NCI-H128 (cell line): Measurements from ENCODE around the gene PDZD2.
"Not testable (repeated sequence)": the region's sequence is repeated elsewhere in the genome, so short reads cannot be mapped to it uniquely, and the experiment has no call there.

Experiments
- DNase-seq: peaks from one replicate; lab custom pipeline; 2025; ENCODE audit not compliant: unreplicated experiment; lab: John Stamatoyannopoulos, UW

PDZD2 gene

GRCh38 chr5:31767335-31768031, 128.6 kb downstream of the PDZD2 start:
- DNase-seq: no peak

DNA sequence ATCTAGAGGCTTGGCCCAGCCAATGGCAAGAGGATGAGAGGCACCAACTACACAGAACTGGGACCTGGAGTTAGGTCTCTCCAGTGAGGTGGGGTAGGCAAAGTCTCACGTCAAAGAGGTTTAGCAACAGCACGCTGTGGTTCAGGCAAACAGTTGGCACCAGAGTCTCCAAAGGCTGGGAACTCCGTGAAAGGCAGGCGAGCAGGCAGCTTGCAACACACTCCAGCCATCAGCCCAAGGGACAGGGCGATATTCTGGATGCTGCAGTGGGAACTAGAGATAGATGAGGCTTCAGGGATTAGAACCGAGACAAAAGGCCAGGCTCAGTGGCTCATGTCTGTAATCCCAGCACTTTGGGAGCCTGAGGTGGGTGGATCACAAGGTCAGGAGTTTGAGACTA, 129.1 kb downstream of the PDZD2 start:
- no peak for DNase-seq

DNA sequence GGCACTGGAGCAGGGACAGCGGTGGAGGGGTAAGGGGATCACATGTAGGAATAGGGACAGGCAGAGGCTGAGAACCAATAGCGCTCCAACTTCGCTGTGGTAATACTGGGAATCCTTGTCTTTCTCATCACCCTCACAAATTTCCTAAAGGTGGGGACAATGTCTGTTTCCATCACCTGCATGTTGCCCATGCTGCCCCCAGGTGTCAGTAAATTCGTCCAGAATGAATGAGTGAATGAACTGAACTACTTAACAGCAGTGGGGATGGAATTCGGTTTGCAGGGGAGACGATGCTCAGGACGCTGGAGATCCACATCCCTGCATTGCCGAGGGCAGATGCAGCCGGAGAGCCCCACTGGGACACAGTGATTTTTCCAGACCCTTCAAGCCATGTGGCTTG, 129.9 kb downstream of the PDZD2 start:
- no peak for DNase-seq

DNA sequence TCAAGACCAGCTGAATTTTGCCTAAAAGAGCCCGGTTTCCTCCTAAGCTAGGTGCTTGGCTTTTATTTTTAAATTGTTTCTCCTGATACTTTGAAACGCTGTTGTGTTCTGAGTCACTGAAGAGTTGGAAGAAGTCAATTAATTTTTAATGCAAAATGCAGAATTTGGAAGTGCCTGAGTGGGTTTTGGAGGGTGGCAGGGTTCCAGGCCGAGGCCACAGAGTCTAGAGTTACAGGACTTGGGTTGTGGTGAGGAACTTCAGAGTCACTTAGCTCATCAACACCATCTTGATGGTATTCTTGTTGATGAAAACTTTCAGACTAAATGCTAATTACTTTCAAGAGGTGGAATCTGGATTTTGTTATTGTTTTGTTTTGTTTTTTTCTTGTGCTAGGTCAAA, 130.6 kb downstream of the PDZD2 start:
- DNase-seq: no peak

GRCh38 chr5:31770132-31770720, 131.3 kb downstream of the PDZD2 start:
- no peak for DNase-seq

DNA sequence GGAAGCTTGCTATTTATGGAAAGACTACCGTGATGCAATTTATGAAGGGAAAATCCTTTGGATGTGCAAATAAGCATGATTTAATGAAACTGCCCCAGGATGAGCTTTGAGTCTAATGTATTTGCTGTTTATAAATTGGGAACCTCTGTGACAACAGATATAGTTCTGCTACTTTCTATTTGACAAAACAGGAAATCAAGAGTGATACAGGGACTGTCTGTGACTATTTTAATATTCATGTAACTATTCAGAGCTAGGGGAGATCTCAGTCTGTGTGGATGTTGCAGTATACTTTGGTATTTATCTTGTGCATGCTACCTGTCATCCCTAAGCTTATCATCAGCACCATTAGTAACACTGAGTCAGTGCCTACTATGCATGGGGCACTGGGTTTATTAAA, 132.1 kb downstream of the PDZD2 start:
- no peak for DNase-seq

- DNase-seq: no peak
These were observed 132.6 kb downstream of the PDZD2 start for GRCh38 chr5:31771500-31771899.

GRCh38 chr5:31776294-31776693, 137.4 kb downstream of the PDZD2 start:
- DNase-seq: not testable (repeated sequence)

- no peak for DNase-seq
These were observed 138.2 kb downstream of the PDZD2 start for GRCh38 chr5:31776976-31777651.

- DNase-seq: no peak
These were observed 142.8 kb downstream of the PDZD2 start for GRCh38 chr5:31781772-31782171.

DNA sequence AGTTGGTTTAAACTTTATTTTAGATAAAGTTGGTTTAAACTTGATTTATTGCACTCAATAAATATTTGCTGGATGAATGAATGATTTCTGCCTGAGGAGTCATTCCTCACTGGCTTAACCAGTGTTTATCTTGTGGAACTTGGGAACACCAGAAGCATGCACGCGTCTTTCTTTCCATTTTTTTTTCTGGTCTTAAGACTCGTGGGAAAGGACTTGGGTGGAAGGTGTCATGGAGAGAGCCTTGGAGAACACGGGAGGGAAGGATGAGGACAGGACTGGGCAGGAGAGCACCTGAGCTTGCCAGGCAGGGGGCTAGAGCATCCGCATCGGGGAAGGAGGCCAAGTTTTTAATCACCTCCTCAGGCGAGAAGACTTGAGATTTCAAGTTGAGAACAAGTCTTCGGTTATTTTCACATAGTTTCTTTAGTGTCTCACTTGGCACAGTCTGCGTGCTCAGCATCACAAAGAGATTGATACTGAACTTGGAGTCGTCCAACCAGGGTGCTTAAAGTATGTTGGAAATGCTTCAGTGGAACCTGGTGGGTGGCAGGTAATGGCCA, 144.2 kb downstream of the PDZD2 start:
- no peak for DNase-seq

- no peak for DNase-seq
These were observed 144.8 kb downstream of the PDZD2 start for GRCh38 chr5:31783731-31784130.

DNA sequence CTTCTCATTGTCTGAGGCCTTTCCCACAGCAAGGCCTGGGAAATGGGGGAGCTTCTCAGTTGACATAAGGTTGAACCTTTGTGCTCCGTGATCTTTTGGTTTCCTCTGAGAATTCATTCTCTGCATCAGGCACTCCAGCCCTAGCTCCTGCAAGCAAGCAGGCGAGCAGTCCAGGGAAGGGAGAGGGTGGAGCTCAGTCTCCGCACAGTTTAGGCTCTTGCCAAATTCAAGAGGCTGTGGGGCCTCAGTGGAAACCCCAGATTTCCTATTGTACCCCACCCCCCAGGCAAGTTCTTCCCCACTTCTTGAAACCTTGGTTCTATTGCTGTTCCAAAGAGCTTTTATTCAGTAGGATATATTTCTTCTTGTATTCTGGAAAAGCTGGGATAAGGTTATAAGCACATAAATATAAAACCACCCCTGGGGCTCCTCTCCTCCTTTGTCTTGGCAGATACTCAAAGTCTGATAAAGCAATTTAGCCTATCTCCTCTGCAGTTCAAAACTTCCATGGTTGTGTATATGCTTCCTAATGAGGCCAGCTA, 147.2 kb downstream of the PDZD2 start:
- DNase-seq: no peak

DNA sequence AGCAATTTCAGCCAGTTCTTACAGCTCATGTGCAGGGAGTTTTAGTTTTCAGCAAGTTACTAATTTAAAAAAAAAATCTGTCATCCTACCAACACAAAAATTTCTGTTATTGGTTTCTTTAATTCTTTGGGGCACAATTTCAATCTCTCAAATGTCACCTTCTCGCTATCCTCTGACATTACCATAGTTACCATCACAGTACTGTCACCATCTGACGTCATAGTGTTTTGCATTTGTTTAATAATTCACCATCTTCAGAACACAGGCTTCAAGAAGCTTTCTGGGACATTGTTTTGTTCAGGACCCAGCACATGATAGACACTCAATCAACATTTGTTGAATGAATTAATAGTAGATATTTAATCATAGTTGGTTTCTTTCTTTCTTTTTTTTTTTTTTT, 155.1 kb downstream of the PDZD2 start:
- DNase-seq: no peak

DNA sequence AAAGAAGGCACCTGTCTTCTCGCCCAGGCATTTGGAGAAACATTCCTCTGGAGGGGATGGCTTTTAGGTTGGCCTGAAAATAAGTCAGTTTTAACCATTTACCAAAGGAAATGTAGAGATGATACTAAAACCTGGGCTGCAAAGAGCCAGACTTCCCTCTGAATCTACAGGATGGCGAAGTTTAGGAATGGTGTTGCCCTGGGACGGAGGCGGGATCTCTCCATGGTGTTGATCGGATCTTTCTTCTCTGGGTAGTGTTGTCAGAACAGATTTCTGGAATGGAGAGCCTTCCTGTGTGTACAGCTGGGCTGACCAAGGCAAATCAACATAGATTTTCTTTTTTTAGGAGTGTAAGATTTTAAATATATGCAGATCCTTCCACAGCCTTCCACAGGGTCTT, 159.2 kb downstream of the PDZD2 start:
- DNase-seq: no peak

GRCh38 chr5:31800351-31800750, 161.4 kb downstream of the PDZD2 start:
- DNase-seq: no peak

DNA sequence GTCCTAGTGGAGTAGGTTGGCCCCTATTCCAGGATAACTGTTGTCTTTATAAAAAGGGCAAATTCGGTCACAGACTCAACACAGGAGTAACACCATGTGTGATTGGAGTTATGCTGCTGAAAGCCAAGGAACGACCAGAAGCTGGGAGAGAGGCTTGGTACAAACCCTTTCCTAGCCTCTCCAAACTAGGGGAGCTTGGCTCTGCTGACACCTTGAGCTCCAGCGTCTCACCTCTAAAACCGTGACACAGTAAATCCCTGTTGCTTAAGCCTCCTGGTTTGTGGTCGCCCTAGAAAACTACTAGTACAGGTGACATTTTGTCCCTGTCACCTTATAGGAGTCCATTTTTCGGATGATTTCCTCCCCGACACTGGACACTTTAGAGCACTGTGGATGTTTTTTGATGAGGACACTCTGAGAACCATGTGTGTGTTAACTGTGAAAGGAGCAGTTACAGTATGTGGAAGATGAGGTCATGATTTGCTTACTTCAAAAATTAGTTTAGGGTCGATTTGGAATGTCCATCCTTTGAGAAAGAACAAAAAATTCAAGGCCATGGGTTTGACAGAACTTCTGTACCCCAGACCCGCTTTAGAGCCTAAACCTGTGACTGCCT, 167.0 kb downstream of the PDZD2 start:
- no peak for DNase-seq

GRCh38 chr5:31806561-31806960, 167.6 kb downstream of the PDZD2 start:
- DNase-seq: no peak

- no peak for DNase-seq
These were observed 169.0 kb downstream of the PDZD2 start for GRCh38 chr5:31807789-31808540.

DNA sequence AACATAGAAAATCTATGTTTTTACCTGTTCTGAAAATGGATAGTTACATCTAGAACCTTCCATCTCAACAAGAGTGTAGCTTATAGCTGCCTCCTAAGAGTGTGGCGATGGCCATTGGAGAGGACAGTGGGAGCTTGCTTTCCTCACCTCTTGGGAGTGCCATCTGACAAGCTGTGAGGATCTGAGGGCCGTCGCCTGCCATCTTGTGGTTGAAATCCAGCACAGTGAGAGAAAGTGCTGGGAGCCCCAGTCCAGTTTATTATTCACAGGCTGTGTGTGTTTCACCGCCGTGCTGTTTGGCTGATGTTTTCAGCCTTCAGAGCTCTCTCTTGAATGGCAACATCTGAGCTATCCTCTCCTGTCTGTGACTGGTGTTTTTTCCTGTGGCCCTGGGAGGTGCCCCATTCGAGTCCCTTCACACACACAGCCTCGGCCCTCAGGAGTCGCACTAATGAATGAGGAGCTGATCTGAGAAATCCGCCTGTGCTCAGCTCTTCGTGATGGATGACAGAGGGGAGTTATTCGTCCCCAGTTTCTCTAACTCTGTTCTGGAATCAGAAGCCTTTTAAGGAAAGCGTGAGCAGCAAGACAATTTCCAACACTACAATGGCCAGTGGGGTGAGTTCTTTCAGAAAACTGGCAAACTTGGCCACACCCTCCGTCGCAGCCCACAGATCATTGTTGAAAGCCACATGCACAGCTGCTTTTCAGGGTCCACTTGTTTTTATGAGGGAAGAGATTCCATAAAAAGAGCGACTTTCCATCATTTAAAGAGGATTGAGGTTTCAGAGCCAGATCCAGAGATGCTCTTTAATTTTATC, 170.3 kb downstream of the PDZD2 start:
- no peak for DNase-seq
